HEK293 (cell line): ENCODE data around the gene NT5C1B.
A peak's percentile ranks its signal among the peaks of the same experiment; 100 is the strongest.

Experiments
- GLIS1 ChIP-seq: fragments of 450-650 bp; formaldehyde crosslinking; IDR thresholded peaks from 2 replicates; pipeline ENCODE4 v1.5.1; 2016; ENCODE audit warnings: missing biosample characterization, missing genetic modification characterization
- GLIS2 ChIP-seq: fragments of 450-650 bp; formaldehyde crosslinking; IDR thresholded peaks from 2 replicates; pipeline ENCODE4 v1.5.1; 2016; ENCODE audit warnings: missing biosample characterization, missing genetic modification characterization
- KLF7 ChIP-seq: fragments of 450-650 bp; formaldehyde crosslinking; IDR thresholded peaks from 2 replicates; pipeline ENCODE4 v1.5.1; 2016; ENCODE audit warnings: missing biosample characterization, missing genetic modification characterization, borderline replicate concordance
- KLF8 ChIP-seq: fragments of 450-650 bp; formaldehyde crosslinking; IDR thresholded peaks from 2 replicates; pipeline ENCODE4 v1.5.1; 2016; ENCODE audit warnings: missing biosample characterization, missing genetic modification characterization
- OVOL3 ChIP-seq: fragments of 450-650 bp; formaldehyde crosslinking; IDR thresholded peaks from 2 replicates; pipeline ENCODE4 v1.5.1; 2016; ENCODE audit warnings: missing biosample characterization, missing genetic modification characterization
- SCRT1 ChIP-seq: fragments of 450-650 bp; formaldehyde crosslinking; IDR thresholded peaks from 2 replicates; pipeline ENCODE4 v1.5.1; 2016; ENCODE audit warnings: missing biosample characterization, missing genetic modification characterization, borderline replicate concordance
- SP7 ChIP-seq: fragments of 450-650 bp; formaldehyde crosslinking; IDR thresholded peaks from 2 replicates; pipeline ENCODE4 v1.5.1; 2016; ENCODE audit warnings: missing biosample characterization, missing genetic modification characterization
- ZBTB10 ChIP-seq: fragments of 450-650 bp; formaldehyde crosslinking; IDR thresholded peaks from 2 replicates; pipeline ENCODE4 v1.5.1; 2016; ENCODE audit warnings: missing biosample characterization, missing genetic modification characterization
- ZBTB11 ChIP-seq: fragments of 450-650 bp; formaldehyde crosslinking; conservative IDR thresholded peaks from 2 replicates; pipeline ENCODE4 v1.5.1; 2016; ENCODE audit warnings: low read depth, missing biosample characterization, missing genetic modification characterization
- ZBTB17 ChIP-seq: fragments of 450-650 bp; formaldehyde crosslinking; IDR thresholded peaks from 2 replicates; pipeline ENCODE4 v1.5.1; 2016; ENCODE audit warnings: missing biosample characterization, missing genetic modification characterization
- ZBTB20 ChIP-seq: fragments of 450-650 bp; formaldehyde crosslinking; IDR thresholded peaks from 2 replicates; pipeline ENCODE4 v1.5.1; 2016; ENCODE audit warnings: missing biosample characterization, missing genetic modification characterization
- ZBTB49 ChIP-seq: fragments of 450-650 bp; formaldehyde crosslinking; IDR thresholded peaks from 2 replicates; pipeline ENCODE4 v1.5.1; 2016; ENCODE audit warnings: missing biosample characterization, missing genetic modification characterization, low read depth
- ZBTB7A ChIP-seq: fragments of 450-650 bp; formaldehyde crosslinking; IDR thresholded peaks from 2 replicates; pipeline ENCODE4 v1.5.1; 2016; ENCODE audit warnings: low read depth, missing biosample characterization, missing genetic modification characterization
- ZEB2 ChIP-seq: fragments of 450-650 bp; formaldehyde crosslinking; IDR thresholded peaks from 2 replicates; pipeline ENCODE4 v1.5.1; 2016; ENCODE audit warnings: missing biosample characterization, missing genetic modification characterization
- ZFP3 ChIP-seq: fragments of 450-650 bp; formaldehyde crosslinking; IDR thresholded peaks from 2 replicates; pipeline ENCODE4 v1.5.1; 2016; ENCODE audit warnings: low read depth, missing biosample characterization, missing genetic modification characterization
- ZFP69B ChIP-seq: fragments of 450-650 bp; formaldehyde crosslinking; IDR thresholded peaks from 2 replicates; pipeline ENCODE4 v1.5.1; 2016; ENCODE audit warnings: missing biosample characterization, missing genetic modification characterization
- ZIC2 ChIP-seq: fragments of 450-650 bp; formaldehyde crosslinking; IDR thresholded peaks from 2 replicates; pipeline ENCODE4 v1.5.1; 2016; ENCODE audit warnings: missing biosample characterization, missing genetic modification characterization
- ZNF138 ChIP-seq: fragments of 450-650 bp; formaldehyde crosslinking; IDR thresholded peaks from 2 replicates; pipeline ENCODE4 v1.5.1; 2016; ENCODE audit warnings: missing biosample characterization, missing genetic modification characterization, borderline replicate concordance
- ZNF174 ChIP-seq: fragments of 450-650 bp; formaldehyde crosslinking; IDR thresholded peaks from 2 replicates; pipeline ENCODE4 v1.5.0; 2017; ENCODE audit warnings: missing biosample characterization, mild to moderate bottlenecking, missing genetic modification characterization
- ZNF239 ChIP-seq: fragments of 450-650 bp; formaldehyde crosslinking; IDR thresholded peaks from 2 replicates; pipeline ENCODE4 v1.5.1; 2016; ENCODE audit warnings: missing biosample characterization, missing genetic modification characterization
- ZNF248 ChIP-seq: fragments of 450-650 bp; formaldehyde crosslinking; IDR thresholded peaks from 2 replicates; pipeline ENCODE4 v1.5.1; 2017; ENCODE audit warnings: missing biosample characterization, missing genetic modification characterization
- ZNF266 ChIP-seq: fragments of 450-650 bp; formaldehyde crosslinking; IDR thresholded peaks from 2 replicates; pipeline ENCODE4 v1.5.1; 2016; ENCODE audit warnings: missing biosample characterization, missing genetic modification characterization, low read depth
- ZNF366 ChIP-seq: fragments of 450-650 bp; formaldehyde crosslinking; conservative IDR thresholded peaks from 2 replicates; pipeline ENCODE4 v1.5.1; 2016; ENCODE audit warnings: missing biosample characterization, missing genetic modification characterization
- ZNF549 ChIP-seq: fragments of 450-650 bp; IDR thresholded peaks from 2 replicates; pipeline ENCODE4 v1.5.1; 2018; ENCODE audit warnings: missing biosample characterization, missing genetic modification characterization, mild to moderate bottlenecking, inconsistent platforms, moderate library complexity
- ZNF555 ChIP-seq: fragments of 450-650 bp; formaldehyde crosslinking; conservative IDR thresholded peaks from 2 replicates; pipeline ENCODE4 v1.5.1; 2017; ENCODE audit warnings: missing biosample characterization, mild to moderate bottlenecking, missing genetic modification characterization, inconsistent platforms
- ZNF624 ChIP-seq: fragments of 450-650 bp; formaldehyde crosslinking; IDR thresholded peaks from 2 replicates; pipeline ENCODE4 v1.5.1; 2017; ENCODE audit warnings: missing biosample characterization, missing genetic modification characterization
- ZNF654 ChIP-seq: fragments of 450-650 bp; formaldehyde crosslinking; IDR thresholded peaks from 2 replicates; pipeline ENCODE4 v1.5.1; 2016; ENCODE audit warnings: low read depth, missing biosample characterization, missing genetic modification characterization
- ZNF677 ChIP-seq: fragments of 450-650 bp; IDR thresholded peaks from 2 replicates; pipeline ENCODE4 v1.5.0; 2018; ENCODE audit warnings: missing biosample characterization, mild to moderate bottlenecking, missing genetic modification characterization, moderate library complexity
- ZNF692 ChIP-seq: fragments of 450-650 bp; formaldehyde crosslinking; IDR thresholded peaks from 2 replicates; pipeline ENCODE4 v1.5.1; 2016; ENCODE audit warnings: missing biosample characterization, missing genetic modification characterization
- ZNF785 ChIP-seq: fragments of 450-650 bp; formaldehyde crosslinking; IDR thresholded peaks from 2 replicates; pipeline ENCODE4 v1.5.1; 2016; ENCODE audit warnings: missing biosample characterization, missing genetic modification characterization
- ZSCAN16 ChIP-seq: fragments of 450-650 bp; formaldehyde crosslinking; IDR thresholded peaks from 2 replicates; pipeline ENCODE4 v1.5.1; 2016; ENCODE audit warnings: missing biosample characterization, missing genetic modification characterization
- ZXDB ChIP-seq: fragments of 450-650 bp; formaldehyde crosslinking; IDR thresholded peaks from 2 replicates; pipeline ENCODE4 v1.5.1; 2016; ENCODE audit warnings: missing biosample characterization, missing genetic modification characterization

NT5C1B gene

GRCh38 chr2:18560031-18560796, 29.2 kb downstream of the NT5C1B start, which contains the start of gene RDH14 (continued):
- TF ChIP-seq SCRT1 (tag by site-specific recombination) (peak; percentile 81), KLF8 (tag by site-specific recombination) (peak; percentile 65; the same call in 1 of the 2 replicates), ZSCAN16 (tag by site-specific recombination) (no peak), ZFP3 (tag by site-specific recombination) (no peak), ZNF366 (tag by site-specific recombination) (no peak), ZBTB49 (no peak), ZNF248 (tag by site-specific recombination) (no peak), ZBTB7A (tag by site-specific recombination) (peak; percentile 47; the same call in 1 of the 2 replicates), ZBTB11 (peak; percentile 59), ZNF138 (tag by site-specific recombination) (no peak), ZFP69B (peak; percentile 63; the same call in 1 of the 2 replicates), GLIS2 (tag by site-specific recombination) (peak; percentile 95), ZBTB17 (peak; percentile 70; the same call in 1 of the 2 replicates), ZIC2 (tag by site-specific recombination) (peak; percentile 63), ZBTB20 (tag by site-specific recombination) (peak; percentile 87), ZNF549 (no peak), KLF7 (tag by site-specific recombination) (no peak), ZEB2 (tag by site-specific recombination) (peak; percentile 46), ZNF266 (tag by site-specific recombination) (no peak), OVOL3 (tag by site-specific recombination) (no peak), SP7 (tag by site-specific recombination) (peak; percentile 10; the same call in 1 of the 2 replicates), ZNF785 (no peak), ZBTB10 (tag by site-specific recombination) (no peak), ZNF654 (tag by site-specific recombination) (no peak), ZNF677 (tag by site-specific recombination) (0 out of 2 replicates have a peak, but pooled peaks have one; percentile 21), ZNF555 (tag by site-specific recombination) (no peak), ZNF692 (tag by site-specific recombination) (peak; percentile 90), GLIS1 (tag by site-specific recombination) (peak; percentile 69), ZNF624 (tag by site-specific recombination) (no peak), ZNF174 (tag by site-specific recombination) (no peak), ZNF239 (tag by site-specific recombination) (no peak), ZXDB (peak; percentile 82)
